Activated CD4-positive, alpha-beta T cell treated with anti-CD3 and anti-CD28 coated beads, Interleukin-2, amount 50 U/mL, for 48 hours (primary cell): ENCODE results near the gene MRPL18.
A peak's percentile ranks its signal among the peaks of the same experiment; 100 is the strongest.
"Not testable (repeated sequence)": the region's sequence is repeated elsewhere in the genome, so short reads cannot be mapped to it uniquely, and the experiment has no call there.

Experiments used
- DNase-seq, 2 experiments: peaks; one replicate each; pipeline ENCODE4 v3.0.0-alpha.2; 2020

Gene MRPL18

DNA sequence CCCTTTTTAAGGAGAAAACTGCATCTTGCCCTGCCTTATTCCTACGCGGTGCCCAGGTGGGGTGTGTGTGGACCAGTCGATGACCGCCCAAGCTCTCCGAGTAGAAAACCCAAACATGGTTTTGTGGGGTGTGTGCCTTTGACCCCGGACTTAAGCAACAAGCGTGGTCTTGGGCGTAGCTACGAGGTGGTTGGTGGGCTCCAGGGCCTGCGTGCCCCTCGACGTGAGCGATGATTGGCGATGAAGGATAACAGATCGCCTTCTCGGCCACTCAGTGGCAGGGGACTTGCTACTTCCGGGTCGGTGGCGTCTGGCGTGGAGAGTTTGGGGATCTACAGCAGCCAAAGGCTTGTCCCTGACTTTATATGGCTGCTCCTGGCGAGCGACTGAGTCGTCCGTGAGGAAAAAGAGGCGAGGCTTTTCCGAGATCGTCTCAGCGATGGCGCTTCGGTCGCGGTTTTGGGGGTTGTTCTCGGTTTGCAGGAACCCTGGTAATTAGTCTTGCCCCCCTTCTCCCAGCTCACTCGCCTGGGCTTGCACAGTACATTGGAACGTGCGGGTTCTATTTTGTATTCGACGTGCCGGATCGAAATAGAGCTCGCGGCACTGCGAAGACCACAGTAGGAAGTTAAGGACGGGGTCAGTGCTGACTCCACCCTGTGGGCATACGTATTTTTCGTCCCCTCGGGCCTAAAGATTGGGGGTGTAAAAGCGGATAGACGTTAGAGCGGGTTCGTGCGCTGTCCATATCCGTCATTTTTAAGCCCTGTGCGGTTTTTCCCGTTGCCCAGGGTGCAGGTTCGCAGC, at the start of gene MRPL18:
Gene MRPL18, plus strand, starts transcription at position 319 of the 807 bp plus-strand sequence. Its CDS starts 121 bp downstream, at position 440.
- DNase-seq = peak; percentile 88 to 91

DNA sequence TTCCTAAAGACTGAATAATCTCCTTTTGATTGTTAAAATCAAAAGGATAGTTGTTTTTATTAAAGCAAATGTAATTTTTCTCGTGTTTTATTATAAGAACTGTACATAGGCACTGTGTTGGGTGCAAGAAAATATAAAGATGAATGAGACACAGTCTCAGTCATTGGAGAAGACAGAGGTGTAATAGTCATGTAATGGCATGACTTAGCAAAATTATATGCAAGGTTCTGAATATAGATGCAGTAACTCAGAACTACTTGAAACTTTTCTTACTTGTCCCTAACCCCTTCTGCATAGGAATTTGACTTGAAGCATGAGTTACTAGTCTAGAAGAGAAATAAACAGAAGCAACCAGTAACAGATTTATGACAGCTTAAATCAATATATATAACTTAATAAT, 48.1 kb upstream of the MRPL18 start:
- DNase-seq = no peak

DNA sequence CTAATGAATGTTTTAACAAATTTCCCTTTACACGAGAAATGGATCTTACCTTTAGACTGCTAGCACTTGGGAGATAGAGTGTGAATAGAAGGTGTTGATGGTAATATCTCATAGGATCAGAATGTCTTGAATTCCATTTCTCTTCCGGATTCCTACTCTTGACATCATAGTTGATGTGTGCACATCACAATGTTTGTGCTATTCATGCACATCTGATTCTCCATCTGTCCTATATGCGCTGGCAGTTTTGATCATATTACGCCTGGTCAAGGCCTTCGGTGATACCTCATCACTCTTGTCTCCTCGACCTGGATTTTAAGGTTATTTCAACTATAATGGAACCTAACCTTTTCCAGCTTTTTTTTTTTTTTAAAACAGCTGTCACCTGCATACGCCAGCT, 45.2 kb upstream of the MRPL18 start:
- no peak for DNase-seq

DNA sequence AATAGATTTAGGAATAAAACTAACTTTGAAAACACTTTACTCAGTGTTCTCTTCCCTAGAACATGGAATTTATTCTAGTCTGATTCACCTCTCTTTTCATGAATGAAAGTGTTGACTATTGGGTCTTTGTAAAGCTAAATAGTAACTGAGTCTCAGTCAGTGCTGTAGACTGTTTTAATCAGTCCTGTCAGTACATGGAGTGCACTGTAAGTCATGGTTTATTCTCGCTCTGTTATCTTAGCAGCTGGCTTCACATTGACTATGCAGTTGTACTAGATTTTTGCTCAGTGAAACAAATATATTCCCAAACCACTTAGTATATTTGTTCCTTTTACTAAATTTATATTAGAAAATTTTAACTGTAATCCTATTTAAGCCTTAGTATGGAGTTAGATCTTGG, 43.5 kb upstream of the MRPL18 start:
- no peak for DNase-seq

DNA sequence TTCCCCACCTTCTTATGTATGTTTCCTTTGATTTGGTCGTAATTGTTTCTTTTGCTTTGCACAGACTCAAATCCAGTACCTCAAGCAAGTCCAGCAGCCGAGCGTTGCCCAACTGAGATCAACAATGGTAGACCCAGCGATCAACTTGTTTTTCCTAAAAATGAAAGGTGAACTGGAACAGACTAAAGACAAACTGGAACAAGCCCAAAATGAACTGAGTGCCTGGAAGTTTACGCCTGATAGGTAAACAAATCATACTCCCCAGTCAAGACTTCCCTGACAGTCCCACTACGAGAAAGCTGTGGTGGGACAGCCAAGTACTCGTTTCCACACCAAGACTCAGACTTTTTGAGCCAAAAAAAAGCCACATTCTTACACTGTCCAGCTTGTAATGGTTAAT, 42.1 kb upstream of the MRPL18 start:
- DNase-seq = not testable (repeated sequence)

DNA sequence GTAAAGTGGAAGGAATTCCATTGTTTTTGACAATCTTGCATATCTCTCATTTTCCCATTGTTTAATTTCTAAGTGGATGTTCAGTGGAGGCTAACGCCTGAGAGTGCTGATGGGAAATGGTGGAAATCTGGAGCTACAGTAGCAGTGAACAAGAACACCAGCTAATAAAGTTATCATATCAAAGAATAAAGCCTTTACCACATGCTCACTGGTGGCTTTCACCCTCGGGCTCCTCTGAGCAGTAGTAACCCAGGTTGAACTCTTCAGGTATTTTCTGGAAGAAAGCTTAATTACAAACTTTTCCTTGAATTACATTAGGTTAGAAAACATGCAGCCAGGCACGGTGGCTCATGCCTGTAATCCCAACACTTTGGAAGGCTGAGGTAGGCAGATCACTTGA, 38.8 kb upstream of the MRPL18 start:
- no peak for DNase-seq

DNA sequence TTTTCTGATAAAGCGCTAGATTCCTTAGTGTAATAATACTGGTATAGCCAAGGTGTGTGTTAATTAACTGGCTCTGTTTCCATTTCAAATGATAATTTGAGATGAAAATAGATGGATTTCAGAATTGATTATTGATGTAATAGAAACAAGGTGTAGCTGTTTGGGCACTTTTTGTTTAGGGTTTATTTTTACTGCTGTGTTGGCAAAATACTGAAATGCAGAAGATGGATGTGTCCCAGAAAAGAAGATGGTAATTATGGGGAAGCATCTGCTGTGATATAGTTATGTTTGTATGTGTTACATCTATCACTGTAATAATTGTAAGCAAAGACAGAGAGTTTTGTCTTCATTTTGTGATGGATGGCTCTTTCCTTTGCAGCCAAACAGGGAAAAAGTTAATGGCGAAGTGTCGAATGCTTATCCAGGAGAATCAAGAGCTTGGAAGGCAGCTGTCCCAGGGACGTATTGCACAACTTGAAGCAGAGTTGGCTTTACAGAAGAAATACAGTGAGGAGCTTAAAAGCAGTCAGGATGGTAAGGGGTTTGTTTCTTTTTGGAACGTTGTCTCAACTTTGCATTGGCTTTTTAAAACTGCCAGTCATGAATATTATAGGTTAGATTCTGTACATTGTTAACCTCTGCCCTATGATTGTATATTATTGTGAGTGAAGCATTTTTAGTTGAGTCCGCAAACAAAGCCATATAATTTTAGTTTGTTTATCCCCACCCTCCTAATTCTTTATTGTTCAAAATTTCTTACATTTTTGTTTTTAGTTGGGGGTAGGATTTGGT, 37.0 kb upstream of the MRPL18 start:
- DNase-seq = no peak

DNA sequence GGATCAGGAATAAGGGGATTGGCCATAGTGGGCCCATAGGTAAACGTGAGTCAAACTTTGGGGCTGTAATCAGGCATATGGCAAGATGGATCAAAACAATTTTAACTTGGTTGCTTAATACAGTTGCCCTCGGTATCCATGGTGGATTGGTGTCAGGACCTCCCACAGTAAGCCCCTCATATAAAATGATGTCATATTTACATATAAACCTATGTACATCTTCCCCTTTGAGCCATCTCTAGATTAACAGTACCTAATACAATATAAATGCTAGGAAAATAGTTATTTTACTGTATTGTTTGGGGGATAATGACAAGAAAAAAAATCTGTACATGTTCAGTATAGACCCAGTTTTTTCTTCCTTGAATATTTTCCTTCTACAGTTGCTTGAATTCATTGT, 35.9 kb upstream of the MRPL18 start:
- DNase-seq = no peak

DNA sequence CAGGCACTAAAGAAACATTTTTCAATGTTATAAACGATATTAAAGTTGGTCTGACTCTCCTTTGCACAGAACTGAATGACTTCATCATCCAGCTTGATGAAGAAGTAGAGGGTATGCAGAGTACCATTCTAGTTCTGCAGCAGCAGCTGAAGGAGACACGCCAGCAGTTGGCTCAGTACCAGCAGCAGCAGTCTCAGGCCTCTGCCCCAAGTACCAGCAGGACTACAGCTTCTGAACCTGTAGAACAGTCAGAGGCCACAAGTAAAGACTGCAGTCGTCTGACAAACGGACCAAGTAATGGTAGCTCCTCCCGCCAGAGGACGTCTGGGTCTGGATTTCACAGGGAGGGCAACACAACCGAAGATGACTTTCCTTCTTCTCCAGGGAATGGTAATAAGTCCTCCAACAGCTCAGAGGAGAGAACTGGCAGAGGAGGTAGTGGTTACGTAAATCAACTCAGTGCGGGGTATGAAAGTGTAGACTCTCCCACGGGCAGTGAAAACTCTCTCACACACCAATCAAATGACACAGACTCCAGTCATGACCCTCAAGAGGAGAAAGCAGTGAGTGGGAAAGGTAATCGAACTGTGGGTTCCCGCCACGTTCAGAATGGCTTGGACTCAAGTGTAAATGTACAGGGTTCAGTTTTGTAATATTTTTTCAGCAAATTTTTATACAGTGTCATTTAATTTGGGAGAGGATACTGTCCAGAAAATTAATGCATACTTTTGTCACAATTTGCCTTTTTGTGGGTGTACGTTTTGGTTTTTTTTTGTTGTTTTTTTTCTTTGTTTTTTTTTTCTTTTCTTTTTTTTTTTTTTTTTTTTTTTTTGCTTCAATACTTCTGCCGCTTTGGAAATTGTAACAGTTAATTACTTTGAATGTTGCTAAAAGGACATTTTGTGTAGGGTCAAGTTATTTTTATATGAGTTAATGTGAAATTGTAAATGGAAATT, 35.0 kb upstream of the MRPL18 start:
- DNase-seq = no peak

DNA sequence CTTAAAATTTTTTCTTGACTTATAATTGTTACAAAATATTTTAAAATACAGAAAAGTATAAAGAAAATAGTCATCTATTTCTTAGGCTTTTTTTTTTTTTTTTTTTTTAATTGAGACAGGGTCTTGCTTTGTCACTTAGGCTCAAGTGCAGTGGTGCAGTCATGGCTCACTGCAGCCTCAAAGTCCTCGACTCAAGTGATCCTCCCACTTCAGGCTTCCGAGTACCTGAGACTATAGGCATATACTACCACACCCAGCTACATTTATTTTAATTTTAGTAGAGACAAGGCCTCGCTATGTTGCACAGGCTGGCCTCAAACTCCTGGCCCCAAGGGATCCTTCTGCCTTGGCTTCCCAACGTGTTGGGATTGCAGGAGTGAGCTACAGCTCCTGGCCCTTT, 33.8 kb upstream of the MRPL18 start:
- no peak for DNase-seq

DNA sequence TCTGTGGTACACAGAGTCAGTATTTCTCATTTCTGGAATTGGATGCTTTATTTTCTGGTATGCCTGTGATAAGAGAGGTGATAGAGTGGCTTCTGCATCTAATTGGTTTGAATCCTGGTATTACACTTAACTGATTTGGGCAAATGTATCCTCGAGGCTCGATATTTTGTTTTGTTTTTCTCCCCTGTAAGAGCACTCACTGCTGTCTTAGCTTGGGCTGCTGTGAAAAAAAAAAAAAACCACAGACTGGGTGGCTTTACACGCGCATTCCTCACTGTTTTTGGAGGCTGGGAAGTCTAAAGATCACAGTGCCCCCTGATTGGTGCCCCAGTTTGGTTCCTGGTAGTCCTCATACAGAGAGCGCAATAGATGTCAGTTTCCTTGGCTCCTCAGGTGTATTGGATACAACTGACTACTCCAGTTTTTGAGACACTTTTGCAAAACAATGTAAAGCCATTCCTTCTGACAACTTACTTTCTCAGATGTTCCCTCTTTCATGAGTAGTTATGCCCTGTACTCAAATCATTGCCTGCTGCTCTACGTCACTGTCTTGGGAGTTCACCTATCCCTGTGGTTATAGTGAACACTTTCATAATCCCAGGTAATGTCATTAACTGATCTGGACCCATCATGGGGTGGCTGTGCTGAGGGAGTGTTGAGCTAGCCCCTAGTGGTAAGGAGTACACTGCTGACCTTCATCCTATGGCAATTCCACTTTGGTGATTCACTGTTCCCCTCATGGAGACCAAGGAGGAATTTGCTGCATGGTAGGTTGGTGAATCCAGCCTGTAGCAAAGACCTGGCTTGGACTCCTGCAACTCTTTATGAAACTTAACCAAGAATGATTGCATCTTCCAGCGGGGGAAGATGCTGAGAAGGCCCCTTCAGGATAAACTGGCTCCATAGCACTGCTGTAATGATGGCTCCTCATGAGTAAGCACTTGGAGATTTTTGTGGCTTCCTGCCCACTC, 32.0 kb upstream of the MRPL18 start:
- DNase-seq = no peak

DNA sequence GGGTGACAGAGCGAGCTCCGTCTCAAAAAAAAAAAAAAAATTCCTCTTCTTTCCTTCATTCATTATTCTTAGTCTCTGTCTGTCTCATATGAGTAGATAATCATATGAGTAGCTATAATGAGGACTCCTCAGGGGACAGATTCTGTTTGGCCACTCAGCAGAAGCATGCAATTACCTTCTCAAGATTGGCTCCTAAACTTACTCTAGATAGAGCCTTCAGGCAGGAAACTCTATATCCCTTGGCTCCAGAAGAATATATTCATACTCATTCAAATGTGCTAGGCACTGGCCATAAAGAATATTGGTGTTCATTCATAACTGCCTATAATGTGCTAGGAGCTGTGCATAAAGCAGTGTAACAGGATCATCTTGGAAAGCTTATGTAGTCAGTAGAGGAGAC, 30.6 kb upstream of the MRPL18 start:
- no peak for DNase-seq

DNA sequence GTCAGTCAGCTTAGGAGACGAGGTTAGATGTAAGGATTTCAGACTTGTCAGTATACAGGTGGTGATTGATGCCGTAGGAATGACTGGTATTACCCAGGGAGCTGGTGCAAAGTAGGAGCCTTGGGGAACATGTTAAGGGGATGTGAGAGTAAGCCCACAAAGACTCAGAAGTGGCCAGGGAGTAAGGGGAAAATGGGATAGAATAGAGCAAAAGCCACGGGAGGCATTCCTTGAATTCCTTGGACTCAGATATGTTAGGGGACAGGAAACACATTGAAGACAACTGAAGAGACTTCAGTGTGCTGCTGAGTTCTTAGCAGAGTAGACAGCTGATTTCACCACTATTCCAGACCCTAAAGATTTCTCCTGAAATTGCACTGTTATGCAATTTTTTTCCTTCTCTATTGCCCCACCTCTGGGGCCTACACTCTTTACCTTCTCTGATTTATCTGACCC, 29.6 kb upstream of the MRPL18 start:
- no peak for DNase-seq

DNA sequence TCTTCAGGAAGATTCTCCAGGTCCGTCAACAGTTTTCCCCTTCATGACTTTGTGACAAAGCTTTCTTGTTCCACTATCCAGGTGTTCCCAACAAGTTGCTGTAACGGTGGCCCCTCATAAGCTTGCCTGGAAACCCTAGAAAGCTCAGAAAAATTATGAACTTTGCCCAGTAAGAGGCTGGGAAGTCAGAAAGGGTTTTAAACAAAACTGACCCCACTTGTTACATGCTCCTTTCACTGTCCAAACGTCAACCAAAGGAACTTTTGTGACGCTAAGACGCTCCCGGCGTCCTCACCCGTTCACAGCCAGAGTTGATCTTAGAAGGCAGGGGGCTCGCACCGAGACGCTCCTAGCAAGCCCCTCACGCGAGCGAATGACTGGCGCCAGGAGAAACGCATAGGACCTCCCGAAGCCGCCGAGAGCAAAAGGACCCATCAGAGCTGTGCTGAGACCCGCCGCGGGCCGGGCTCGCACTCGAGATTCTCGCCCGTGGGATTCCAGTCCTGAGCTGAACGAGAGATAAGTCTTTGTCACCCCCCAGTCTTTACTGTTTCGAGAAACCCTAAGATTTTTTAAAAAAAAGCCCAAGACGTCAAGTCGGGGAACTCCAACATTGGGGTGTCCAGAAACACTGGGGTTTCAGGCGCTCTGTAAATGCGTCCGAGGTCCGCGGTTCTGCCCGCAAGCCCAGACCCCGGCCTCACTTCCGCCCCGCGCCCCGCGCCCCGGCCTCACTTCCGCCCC, 29.0 kb upstream of the MRPL18 start:
- DNase-seq = peak in 1 of 2 experiments; percentile 31

DNA sequence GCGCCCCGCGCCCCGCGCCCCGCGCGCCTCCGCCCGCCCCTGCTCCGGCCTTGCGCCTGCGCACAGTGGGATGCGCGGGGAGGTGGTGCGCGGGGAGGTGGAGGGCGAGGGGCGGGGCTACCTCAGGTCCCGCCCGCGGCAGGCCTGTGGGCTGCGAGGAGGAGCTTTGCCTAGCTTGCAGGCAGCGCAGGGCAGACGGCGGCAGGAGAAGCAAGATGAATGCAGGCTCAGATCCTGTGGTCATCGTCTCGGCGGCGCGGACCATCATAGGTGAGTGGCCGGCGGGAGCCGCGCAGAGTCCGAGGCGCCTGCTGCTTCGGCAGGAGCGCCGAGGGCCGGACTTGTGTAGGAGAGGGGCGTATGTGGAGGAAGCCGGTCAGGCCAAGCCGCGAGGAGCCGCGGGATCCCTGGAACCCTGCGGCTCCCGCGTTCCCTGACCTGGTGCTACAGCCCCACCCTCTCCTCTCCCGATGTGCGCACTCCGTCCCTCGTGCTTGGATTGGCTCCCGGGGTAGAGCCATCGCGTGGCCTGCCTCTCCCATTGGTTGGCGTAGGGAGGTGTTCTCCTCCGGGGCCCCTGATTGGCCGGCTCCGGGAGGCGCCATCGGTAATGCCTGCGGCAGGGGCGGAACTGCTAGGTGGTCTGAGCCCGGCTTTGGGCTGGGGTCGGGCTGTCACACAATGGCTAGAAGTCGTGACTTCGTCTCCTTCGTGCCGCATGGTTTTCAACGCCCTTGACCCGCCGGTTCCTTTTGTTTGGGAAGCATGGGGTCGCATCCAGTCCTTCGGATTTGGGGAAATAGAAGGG, 28.2 kb upstream of the MRPL18 start, which contains the start of gene ACAT2:
Gene ACAT2, plus strand, starts transcription at position 173 of the 808 bp plus-strand sequence. Its CDS starts 43 bp downstream, at position 216.
- peak; percentile 91 to 93 for DNase-seq

DNA sequence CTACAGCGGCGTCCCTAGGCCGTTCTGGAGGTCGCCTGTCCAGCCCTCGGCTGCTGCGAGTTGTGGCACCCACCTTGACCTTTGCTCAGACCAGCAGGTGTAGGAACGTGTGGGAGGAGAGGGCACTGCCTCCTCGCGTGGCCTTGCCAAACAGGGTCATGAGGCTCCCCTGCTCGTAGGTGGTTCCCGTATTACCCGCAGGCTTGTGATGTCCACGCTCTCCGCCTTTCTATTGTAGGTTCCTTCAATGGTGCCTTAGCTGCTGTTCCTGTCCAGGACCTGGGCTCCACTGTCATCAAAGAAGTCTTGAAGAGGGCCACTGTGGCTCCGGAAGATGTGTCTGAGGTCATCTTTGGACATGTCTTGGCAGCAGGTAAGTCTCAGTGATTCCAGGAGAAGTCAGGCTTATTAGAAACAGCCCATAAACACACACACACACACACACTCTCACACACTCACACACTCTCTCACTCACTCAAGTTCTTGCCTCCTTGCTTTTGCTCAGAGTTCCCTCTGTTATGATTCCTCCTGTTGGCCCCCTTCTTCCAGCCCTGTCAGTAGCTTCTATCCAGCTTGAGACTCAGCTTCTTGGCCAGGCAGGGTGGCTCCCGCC, 27.5 kb upstream of the MRPL18 start:
- peak in 1 of 2 experiments; percentile 15 for DNase-seq

DNA sequence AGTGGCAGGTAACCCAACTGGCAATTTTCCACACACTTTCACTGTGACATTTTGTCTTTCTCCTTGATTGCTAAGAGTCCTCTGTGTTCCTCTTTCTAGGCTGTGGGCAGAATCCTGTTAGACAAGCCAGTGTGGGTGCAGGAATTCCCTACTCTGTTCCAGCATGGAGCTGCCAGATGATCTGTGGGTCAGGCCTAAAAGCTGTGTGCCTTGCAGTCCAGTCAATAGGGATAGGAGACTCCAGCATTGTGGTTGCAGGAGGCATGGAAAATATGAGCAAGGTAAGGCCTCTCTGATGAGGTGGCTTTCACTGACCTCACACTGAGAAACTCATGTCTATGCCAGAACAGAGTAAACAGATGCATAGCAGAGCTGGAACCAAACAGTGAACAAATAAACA, 23.4 kb upstream of the MRPL18 start:
- DNase-seq = no peak

DNA sequence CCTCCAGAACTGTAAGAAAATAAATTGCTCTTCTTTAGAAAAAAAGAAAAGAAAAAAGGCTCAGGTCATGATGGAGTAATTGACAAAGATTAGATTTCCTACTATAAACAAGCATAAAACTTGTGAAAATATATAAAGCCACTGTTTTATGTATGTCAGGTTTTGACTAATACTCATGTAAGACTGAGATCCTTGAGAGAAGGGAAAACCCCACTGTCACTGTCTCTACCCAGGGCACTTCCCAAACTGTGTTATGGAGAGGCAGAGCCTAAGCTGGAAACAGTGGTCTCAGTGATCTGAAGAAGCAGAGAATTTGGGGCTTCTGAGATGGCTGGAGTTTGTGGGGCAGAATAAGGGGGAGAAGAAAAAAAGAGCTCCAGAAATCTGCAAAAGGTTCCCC, 20.8 kb upstream of the MRPL18 start:
- DNase-seq = no peak

DNA sequence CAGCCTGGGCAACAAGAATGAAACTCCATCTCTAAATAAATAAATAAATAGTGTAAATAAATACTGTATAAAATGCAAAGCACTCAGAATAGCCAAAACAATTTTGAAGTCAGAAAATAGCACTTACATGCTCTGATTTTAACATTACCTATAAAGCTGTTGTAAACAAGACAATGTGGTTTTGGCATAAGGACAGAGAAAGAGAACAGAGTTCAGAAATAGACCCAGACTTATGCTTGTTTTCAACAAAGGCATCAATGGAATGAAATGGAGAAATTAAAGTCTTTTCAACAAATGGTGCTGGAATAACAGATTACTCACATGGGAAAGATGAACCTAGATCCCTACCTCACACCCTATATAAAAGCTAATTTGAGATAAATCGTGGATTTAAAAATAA, 18.1 kb upstream of the MRPL18 start:
- DNase-seq = no peak
